Measurements from ENCODE around the gene ADGRE2. TPM values are rescaled to one million over a fixed set of nuclear protein-coding genes. Genes with fewer than 3 reads are reported as not detected.

ADGRE2 gene
- total RNA-seq, 2 donors from 2014 or later, result 0.72 to 3.1 TPM

DNA sequence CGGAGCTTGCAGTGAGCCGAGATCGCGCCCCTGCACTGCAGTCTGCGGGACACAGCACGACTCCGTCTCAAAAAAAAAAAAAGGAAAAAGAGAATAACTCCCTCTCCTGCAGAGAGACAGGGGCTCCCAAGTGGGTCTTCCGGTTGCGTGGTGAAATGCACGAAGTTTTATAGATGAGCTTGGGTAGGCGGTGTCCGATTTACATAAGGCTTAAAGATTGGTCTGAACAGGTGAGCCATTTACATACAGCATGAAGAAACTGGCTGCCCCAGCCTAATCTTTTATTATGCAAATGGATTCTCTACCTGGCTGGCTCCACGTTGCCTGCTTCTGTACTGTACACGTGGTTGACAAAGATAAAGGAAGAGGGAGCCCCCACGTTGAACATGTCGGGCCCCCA is 19.5 kb downstream of the ADGRE2 start:
- no peaks in the 10 kb centered on the region for H3K9me3 Mint-ChIP-seq
- H3K36me3 Mint-ChIP-seq (ENCODE audit: insufficient read depth in 2 of 2), result no peaks in the 10 kb centered on the region
- DNase-seq (no peak), ATAC-seq (replicated peaks in 1 of 2) (no peak)
- H3K4me1 Mint-ChIP-seq (ENCODE audit: low read depth), result no peaks in the 10 kb centered on the region
- no peak overlapping the region for H3K4me3 Mint-ChIP-seq
- no peak overlapping the region for H3K27ac Mint-ChIP-seq
- peaks cover 5% of the 10 kb centered on the region for H3K27me3 Mint-ChIP-seq (ENCODE audit: low read depth)

DNA sequence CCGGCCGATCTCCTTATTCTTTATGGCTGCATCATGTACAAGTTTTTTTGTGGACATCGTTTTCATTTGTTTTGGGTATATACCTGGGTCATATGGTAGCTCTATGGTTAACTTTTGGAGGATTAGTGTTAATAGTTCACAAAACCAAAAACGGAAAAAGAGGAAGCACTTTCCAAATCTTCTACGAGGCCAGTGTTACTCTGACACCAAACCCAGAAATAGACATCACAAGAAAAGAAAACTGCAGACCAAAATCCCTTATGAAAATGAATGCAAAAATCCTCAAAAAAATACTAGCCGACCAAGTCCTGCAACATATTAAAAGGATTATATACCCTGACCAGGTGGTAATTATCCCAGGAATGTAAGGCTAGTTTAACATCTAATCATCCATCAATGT is 29.8 kb downstream of the ADGRE2 start:
- H3K36me3 Mint-ChIP-seq (ENCODE audit: insufficient read depth in 2 of 2), result no peaks in the 10 kb centered on the region
- DNase-seq (no peak), ATAC-seq (replicated peaks in 1 of 2) (no peak)
- no peak overlapping the region for H3K27ac Mint-ChIP-seq
- peaks cover 0 to 2% of the 10 kb centered on the region in 2 donors for H3K9me3 Mint-ChIP-seq
- H3K27me3 Mint-ChIP-seq (ENCODE audit: low read depth), result no peaks in the 10 kb centered on the region
- no peak overlapping the region for H3K4me3 Mint-ChIP-seq
- H3K4me1 Mint-ChIP-seq (ENCODE audit: low read depth), result no peaks in the 10 kb centered on the region

DNA sequence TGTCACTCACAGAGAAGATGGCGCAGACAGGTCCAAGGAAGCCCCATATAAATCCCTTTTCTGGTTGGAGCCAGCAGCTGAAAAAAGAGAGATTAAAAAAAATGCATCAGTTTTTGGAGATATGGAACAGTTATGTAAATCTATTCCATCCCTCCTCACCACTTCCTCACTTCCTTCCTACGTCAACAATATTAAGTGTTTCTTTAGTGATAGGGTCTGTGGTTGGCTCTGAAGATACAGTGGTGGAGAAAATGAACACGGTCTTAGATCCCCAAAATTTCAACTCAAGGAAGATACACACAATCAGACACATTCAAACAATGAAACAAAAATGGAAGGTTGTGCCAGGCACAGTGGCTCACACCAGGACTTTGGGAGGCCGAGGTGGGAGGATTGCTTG is 31.5 kb downstream of the ADGRE2 start:
- Mint-ChIP-seq H3K9me3 (peaks cover 0 to 2% of the 10 kb centered on the region in 2 donors), H3K27me3 (ENCODE audit: low read depth) (no peaks in the 10 kb centered on the region), H3K4me1 (ENCODE audit: low read depth) (no peaks in the 10 kb centered on the region), H3K27ac (no peak overlapping the region), H3K4me3 (no peak overlapping the region), H3K36me3 (ENCODE audit: insufficient read depth in 2 of 2) (no peaks in the 10 kb centered on the region)
- no peak for DNase-seq
- ATAC-seq (replicated peaks in 1 of 2), result no peak

DNA sequence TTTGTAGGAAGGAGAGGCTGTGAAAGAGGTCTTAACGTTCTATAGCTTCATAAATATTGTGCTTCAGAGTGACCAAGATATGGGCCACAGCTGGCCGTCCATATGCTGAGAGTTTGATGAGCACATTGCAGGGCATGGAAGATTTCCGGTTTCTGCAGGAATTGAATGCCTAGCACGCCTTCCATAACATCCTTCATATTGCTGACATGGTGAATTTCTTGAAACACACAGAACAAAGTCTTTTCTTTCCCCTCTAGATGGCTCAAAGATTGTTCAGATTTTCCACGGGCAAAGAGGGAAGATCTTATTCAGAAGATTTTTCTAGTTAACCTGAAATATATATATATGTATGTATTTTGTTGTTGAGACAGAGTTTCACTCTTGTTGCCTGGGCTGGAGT is 42.4 kb downstream of the ADGRE2 start:
- Mint-ChIP-seq H3K4me1 (ENCODE audit: low read depth) (no peaks in the 10 kb centered on the region), H3K27me3 (ENCODE audit: low read depth) (no peaks in the 10 kb centered on the region), H3K27ac (no peak overlapping the region), H3K4me3 (no peak overlapping the region), H3K9me3 (peaks cover 2 to 3% of the 10 kb centered on the region in 2 donors), H3K36me3 (ENCODE audit: insufficient read depth in 2 of 2) (peaks cover 0 to 2% of the 10 kb centered on the region in 2 donors)
- DNase-seq, result no peak
- ATAC-seq (replicated peaks in 1 of 2), result no peak

DNA sequence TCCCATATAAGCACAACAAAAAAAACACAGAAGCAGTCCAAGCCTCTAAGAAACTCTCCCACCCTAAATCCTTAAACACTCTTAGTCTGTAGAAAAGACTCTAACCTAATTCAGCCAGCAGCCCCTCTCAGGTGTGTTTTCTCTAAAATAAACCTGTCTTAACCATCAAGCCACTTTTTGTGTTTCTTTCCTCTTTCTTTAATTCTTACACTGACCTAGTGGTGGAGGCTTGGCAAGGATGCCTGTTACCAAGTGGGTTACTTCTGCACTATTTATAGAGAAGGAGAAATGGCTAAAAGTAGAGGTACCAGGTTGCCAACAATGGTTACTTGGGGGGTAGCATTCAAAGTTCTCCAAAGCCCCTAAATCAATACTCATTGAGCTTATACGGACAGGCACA is 44.8 kb downstream of the ADGRE2 start:
- H3K4me1 Mint-ChIP-seq (ENCODE audit: low read depth), result no peaks in the 10 kb centered on the region
- ATAC-seq (replicated peaks in 1 of 2) (no peak), DNase-seq (no peak)
- no peak overlapping the region for H3K4me3 Mint-ChIP-seq
- peaks cover 6 to 8% of the 10 kb centered on the region in 2 donors for H3K9me3 Mint-ChIP-seq
- no peaks in the 10 kb centered on the region for H3K27me3 Mint-ChIP-seq (ENCODE audit: low read depth)
- peaks cover 3 to 8% of the 10 kb centered on the region in 2 donors for H3K36me3 Mint-ChIP-seq (ENCODE audit: insufficient read depth in 2 of 2)
- H3K27ac Mint-ChIP-seq, result no peak overlapping the region

DNA sequence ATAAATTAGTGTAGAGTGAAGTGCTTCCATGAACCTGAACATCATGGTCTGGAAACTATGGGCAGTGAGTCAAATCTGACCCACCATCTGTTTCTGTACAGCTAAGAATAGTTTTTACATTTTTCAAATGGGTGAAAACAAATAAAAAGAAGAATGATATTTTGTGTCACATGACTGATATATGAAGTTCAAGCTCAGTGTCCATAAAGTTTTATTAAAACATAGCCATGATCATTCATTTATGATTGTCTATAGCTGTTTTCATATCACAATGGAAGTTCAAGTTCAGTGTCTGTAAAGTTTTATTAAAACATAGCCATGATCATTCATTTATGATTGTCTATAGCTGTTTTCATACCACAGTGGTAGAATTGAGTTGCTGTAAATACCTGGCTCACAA is 45.9 kb downstream of the ADGRE2 start:
- Mint-ChIP-seq H3K27ac (no peak overlapping the region), H3K9me3 (peaks cover 9 to 13% of the 10 kb centered on the region in 2 donors), H3K4me3 (no peak overlapping the region), H3K27me3 (ENCODE audit: low read depth) (no peaks in the 10 kb centered on the region), H3K4me1 (ENCODE audit: low read depth) (no peaks in the 10 kb centered on the region), H3K36me3 (ENCODE audit: insufficient read depth in 2 of 2) (peaks cover 7 to 13% of the 10 kb centered on the region in 2 donors)
- no peak for ATAC-seq (replicated peaks in 1 of 2)
- DNase-seq, result no peak

DNA sequence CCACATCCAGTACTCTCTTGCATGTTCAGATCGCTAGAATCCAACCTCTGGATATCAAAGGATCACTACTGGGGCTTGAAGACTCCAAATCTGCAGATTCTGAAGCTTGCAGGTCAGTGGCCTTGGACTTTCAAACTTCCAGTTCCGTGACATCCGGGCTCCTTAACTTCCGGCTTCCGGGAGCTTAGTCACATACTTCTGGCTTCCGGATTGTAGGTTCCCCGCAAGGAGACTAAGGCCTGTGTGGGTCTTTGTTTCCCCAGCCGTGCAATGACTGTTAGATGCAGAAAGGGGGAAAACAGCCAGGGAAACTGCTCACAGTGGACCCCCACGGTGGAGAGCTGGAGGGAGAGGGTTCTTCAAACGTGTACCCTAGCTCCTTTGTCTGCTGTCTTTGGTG is 47.2 kb downstream of the ADGRE2 start:
- H3K4me1 Mint-ChIP-seq (ENCODE audit: low read depth), result no peaks in the 10 kb centered on the region
- H3K27ac Mint-ChIP-seq, result no peak overlapping the region
- H3K27me3 Mint-ChIP-seq (ENCODE audit: low read depth), result no peaks in the 10 kb centered on the region
- peaks cover 13 to 19% of the 10 kb centered on the region in 2 donors for H3K36me3 Mint-ChIP-seq (ENCODE audit: insufficient read depth in 2 of 2)
- no peak overlapping the region for H3K4me3 Mint-ChIP-seq
- no peak for ATAC-seq (replicated peaks in 1 of 2)
- H3K9me3 Mint-ChIP-seq, result peaks cover 15 to 20% of the 10 kb centered on the region in 2 donors
- no peak for DNase-seq

DNA sequence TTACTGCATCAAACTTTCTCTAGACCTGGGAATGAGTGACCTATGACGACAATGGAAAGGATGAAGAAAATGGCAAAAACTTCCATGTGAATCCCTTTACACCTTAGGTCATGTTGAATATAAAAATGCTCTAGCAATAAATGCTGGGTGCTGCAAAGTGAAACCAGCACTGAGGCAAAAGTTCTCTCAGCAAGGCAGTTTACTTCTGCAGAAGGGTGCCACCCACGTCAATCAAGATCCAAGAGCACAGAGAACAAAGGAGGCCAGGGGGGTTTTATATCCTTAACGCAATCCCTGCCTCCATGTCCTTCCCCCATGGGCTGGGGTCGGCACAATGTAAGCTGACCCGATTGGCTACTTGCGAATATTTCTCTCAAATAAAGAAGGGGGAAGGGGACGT is 49.8 kb downstream of the ADGRE2 start:
- ATAC-seq (replicated peaks in 1 of 2), result no peak
- Mint-ChIP-seq H3K27me3 (ENCODE audit: low read depth) (no peaks in the 10 kb centered on the region), H3K4me3 (no peak overlapping the region), H3K27ac (no peak overlapping the region), H3K4me1 (ENCODE audit: low read depth) (no peaks in the 10 kb centered on the region), H3K36me3 (ENCODE audit: insufficient read depth in 2 of 2) (peaks cover 20 to 26% of the 10 kb centered on the region in 2 donors), H3K9me3 (peaks cover 21 to 33% of the 10 kb centered on the region in 2 donors)
- DNase-seq, result no peak

DNA sequence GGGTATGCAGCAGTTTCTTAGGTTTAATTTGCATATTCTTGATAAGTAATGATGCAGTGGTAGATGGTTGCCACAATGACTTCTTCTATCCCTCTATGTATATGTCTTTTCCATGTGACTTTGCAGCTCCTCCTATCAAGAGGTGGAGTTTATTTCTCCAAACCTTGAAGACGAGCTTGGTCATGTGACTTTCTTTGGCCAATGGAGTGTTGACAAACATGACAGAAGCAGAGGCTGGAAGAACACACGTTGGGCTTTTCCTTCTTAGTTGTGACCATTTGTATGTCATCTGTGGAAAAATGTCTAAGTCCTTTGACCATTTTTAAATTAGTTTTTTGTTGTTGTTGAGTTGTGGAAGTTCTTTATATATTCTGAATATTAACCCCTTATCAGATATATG is 56.2 kb downstream of the ADGRE2 start:
- peaks cover 46 to 65% of the 10 kb centered on the region in 2 donors for H3K36me3 Mint-ChIP-seq (ENCODE audit: insufficient read depth in 2 of 2)
- ATAC-seq (replicated peaks in 1 of 2), result no peak
- no peak overlapping the region for H3K27ac Mint-ChIP-seq
- H3K4me3 Mint-ChIP-seq, result no peak overlapping the region
- no peaks in the 10 kb centered on the region for H3K27me3 Mint-ChIP-seq (ENCODE audit: low read depth)
- no peak for DNase-seq
- no peaks in the 10 kb centered on the region for H3K4me1 Mint-ChIP-seq (ENCODE audit: low read depth)
- H3K9me3 Mint-ChIP-seq, result peaks cover 27 to 41% of the 10 kb centered on the region in 2 donors

DNA sequence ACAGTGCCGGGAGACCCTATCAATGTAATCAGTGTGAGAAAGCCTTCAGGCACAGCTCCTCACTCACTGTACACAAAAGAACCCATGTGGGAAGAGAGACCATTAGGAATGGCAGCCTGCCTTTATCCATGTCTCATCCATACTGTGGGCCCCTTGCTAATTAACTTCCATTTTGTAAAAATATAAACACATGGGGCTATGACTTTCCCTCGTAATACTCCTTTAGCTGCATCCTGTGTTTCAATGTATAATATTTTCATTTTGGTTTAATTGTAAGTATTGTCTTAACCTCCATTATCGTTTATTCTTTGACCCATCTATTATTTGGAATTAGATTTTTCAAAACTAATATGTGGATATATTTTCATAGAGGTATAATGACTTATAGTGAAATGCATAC is 59.2 kb downstream of the ADGRE2 start:
- Mint-ChIP-seq H3K27me3 (ENCODE audit: low read depth) (no peaks in the 10 kb centered on the region), H3K36me3 (ENCODE audit: insufficient read depth in 2 of 2) (peaks cover 56 to 80% of the 10 kb centered on the region in 2 donors), H3K4me3 (no peak overlapping the region), H3K4me1 (ENCODE audit: low read depth) (no peaks in the 10 kb centered on the region), H3K9me3 (peaks cover 27 to 38% of the 10 kb centered on the region in 2 donors), H3K27ac (no peak overlapping the region)
- no peak for DNase-seq
- ATAC-seq (replicated peaks in 1 of 2), result no peak

DNA sequence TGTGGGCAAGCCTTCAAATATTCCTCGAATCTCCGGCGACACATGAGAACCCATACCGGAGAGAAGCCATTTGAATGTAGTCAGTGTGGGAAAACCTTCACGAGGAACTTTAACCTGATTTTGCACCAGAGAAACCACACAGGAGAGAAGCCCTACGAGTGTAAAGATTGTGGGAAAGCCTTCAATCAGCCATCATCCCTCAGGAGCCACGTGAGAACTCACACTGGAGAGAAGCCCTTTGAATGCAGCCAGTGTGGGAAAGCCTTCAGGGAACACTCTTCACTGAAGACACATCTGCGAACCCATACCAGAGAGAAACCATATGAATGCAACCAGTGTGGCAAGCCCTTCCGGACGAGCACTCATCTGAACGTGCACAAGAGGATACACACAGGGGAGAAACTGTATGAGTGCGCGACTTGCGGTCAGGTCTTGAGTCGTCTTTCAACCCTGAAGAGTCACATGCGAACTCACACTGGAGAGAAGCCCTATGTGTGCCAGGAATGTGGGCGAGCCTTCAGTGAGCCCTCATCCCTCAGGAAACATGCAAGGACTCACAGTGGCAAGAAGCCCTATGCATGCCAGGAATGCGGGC is 59.7 kb downstream of the ADGRE2 start:
- peaks cover 60 to 84% of the 10 kb centered on the region in 2 donors for H3K36me3 Mint-ChIP-seq (ENCODE audit: insufficient read depth in 2 of 2)
- H3K27ac Mint-ChIP-seq, result no peak overlapping the region
- DNase-seq (no peak), ATAC-seq (replicated peaks in 1 of 2) (no peak)
- no peak overlapping the region for H3K4me3 Mint-ChIP-seq
- H3K9me3 Mint-ChIP-seq, result peaks cover 25 to 37% of the 10 kb centered on the region in 2 donors
- no peaks in the 10 kb centered on the region for H3K4me1 Mint-ChIP-seq (ENCODE audit: low read depth)
- no peaks in the 10 kb centered on the region for H3K27me3 Mint-ChIP-seq (ENCODE audit: low read depth)

DNA sequence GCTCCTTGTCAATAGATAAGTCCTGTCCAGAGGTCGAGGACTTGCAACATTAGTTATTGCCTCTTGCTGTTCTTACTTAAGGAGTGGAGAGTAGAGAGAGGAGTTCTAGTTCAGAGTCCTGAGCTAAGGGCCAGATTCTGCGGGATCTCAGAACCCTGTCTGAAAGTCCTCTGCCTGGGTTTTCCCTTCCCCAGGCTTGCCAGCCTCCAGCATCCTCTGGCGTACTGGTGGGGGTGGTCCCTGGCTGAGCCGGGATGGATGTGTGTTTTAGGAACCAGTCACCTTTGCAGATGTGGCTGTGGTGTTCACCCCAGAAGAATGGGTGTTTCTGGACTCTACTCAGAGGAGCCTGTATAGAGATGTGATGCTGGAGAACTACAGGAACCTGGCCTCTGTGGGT is 62.5 kb downstream of the ADGRE2 start:
- Mint-ChIP-seq H3K27me3 (ENCODE audit: low read depth) (no peaks in the 10 kb centered on the region), H3K4me3 (no peak overlapping the region), H3K27ac (no peak overlapping the region), H3K36me3 (ENCODE audit: insufficient read depth in 2 of 2) (peaks cover 61 to 85% of the 10 kb centered on the region in 2 donors), H3K9me3 (peaks cover 25 to 42% of the 10 kb centered on the region in 2 donors), H3K4me1 (ENCODE audit: low read depth) (no peaks in the 10 kb centered on the region)
- DNase-seq (no peak), ATAC-seq (replicated peaks in 1 of 2) (no peak)

DNA sequence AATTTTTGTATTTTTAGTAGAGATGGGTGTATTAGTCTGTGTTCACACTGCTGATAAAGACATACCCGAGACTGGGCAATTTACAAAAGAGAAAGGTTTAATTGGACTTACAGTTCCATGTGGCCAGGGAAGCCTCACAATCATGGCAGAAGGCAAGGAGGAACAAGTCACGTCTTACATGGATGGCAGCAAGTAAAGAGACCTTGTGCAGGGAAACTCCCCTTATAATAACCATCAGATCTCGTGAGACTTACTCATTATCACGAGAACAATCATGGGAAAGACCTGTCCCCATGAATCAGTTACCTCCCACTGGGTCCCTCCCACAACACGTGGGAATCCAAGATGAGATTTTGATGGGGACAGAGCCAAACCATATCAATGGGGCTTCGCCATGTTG is 73.9 kb downstream of the ADGRE2 start:
- peaks cover 17 to 38% of the 10 kb centered on the region in 2 donors for H3K36me3 Mint-ChIP-seq (ENCODE audit: insufficient read depth in 2 of 2)
- DNase-seq (no peak), ATAC-seq (replicated peaks in 1 of 2) (no peak)
- H3K9me3 Mint-ChIP-seq, result peaks cover 4 to 8% of the 10 kb centered on the region in 2 donors
- H3K27me3 Mint-ChIP-seq (ENCODE audit: low read depth), result no peaks in the 10 kb centered on the region
- no peak overlapping the region for H3K27ac Mint-ChIP-seq
- no peaks in the 10 kb centered on the region for H3K4me1 Mint-ChIP-seq (ENCODE audit: low read depth)
- no peak overlapping the region for H3K4me3 Mint-ChIP-seq

DNA sequence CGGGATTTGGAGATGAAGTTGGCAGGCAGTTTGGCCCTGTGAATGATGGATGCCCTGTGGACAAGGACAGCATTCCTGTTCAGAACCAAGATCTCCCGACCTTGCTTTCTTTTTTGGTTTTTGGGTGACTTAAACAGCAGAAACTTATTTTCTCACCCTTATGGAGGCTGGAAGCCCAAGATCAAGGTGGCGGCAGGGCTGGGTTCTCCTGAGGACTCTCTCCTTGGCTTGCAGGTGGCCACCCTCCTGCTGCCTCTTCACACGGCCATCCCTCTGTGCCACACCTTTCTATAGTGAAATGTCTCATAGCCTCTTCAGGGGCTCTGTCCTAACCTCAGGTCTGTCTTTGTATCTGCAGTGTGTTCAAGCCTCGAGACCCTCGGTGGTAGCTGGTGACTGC is 74.5 kb downstream of the ADGRE2 start:
- Mint-ChIP-seq H3K4me3 (no peak overlapping the region), H3K27me3 (ENCODE audit: low read depth) (no peaks in the 10 kb centered on the region), H3K9me3 (peaks cover 2 to 8% of the 10 kb centered on the region in 2 donors), H3K27ac (no peak overlapping the region), H3K36me3 (ENCODE audit: insufficient read depth in 2 of 2) (peaks cover 17 to 33% of the 10 kb centered on the region in 2 donors), H3K4me1 (ENCODE audit: low read depth) (no peaks in the 10 kb centered on the region)
- ATAC-seq (replicated peaks in 1 of 2), result no peak
- no peak for DNase-seq

Data from activated T-cell treated with anti-CD3 and anti-CD28 coated beads, Interleukin-2, amount 50 U/mL, for 72 hours (primary cell).